Measurements from ENCODE around the gene TMEM120B.
"Not testable (repeated sequence)": the region's sequence is repeated elsewhere in the genome, so short reads cannot be mapped to it uniquely, and the experiment has no call there.

The TMEM120B gene

GRCh38 chr12:121751749-121752351 is 39.3 kb downstream of the TMEM120B start:
- no peaks in the 10 kb centered on the region for H3K36me3 ChIP-seq (ENCODE audit: control insufficient read depth, insufficient read depth, low read length)
- H3K4me1 ChIP-seq (ENCODE audit: control insufficient read depth, insufficient read depth, low read length, poor library complexity, severe bottlenecking) = peaks cover 10% of the 10 kb centered on the region
- no peak for DNase-seq
- H3K9me3 ChIP-seq (ENCODE audit: control insufficient read depth, low read length) = no peaks in the 10 kb centered on the region
- H3K27me3 ChIP-seq (replicated peaks; ENCODE audit: control insufficient read depth, insufficient read depth, low read length, poor library complexity, severe bottlenecking) = no peaks in the 10 kb centered on the region
- no peak overlapping the region for H3K4me3 ChIP-seq (ENCODE audit: insufficient read depth, low read depth, low read length, poor library complexity, severe bottlenecking)
- no peak overlapping the region for H3K27ac ChIP-seq (ENCODE audit: insufficient read depth, low read length, poor library complexity, severe bottlenecking)

- Histone ChIP-seq H3K4me1 (ENCODE audit: control insufficient read depth, insufficient read depth, low read length, poor library complexity, severe bottlenecking) (peaks cover 12% of the 10 kb centered on the region), H3K36me3 (ENCODE audit: control insufficient read depth, insufficient read depth, low read length) (no peaks in the 10 kb centered on the region), H3K4me3 (ENCODE audit: insufficient read depth, low read depth, low read length, poor library complexity, severe bottlenecking) (no peak overlapping the region), H3K27ac (ENCODE audit: insufficient read depth, low read length, poor library complexity, severe bottlenecking) (no peak overlapping the region), H3K27me3 (replicated peaks; ENCODE audit: control insufficient read depth, insufficient read depth, low read length, poor library complexity, severe bottlenecking) (no peaks in the 10 kb centered on the region), H3K9me3 (ENCODE audit: control insufficient read depth, low read length) (no peaks in the 10 kb centered on the region)
- no peak for DNase-seq
These were observed 41.3 kb downstream of the TMEM120B start for GRCh38 chr12:121753844-121754264.

- Histone ChIP-seq H3K27me3 (replicated peaks; ENCODE audit: control insufficient read depth, insufficient read depth, low read length, poor library complexity, severe bottlenecking) (no peaks in the 10 kb centered on the region), H3K4me1 (ENCODE audit: control insufficient read depth, insufficient read depth, low read length, poor library complexity, severe bottlenecking) (peaks cover 12% of the 10 kb centered on the region), H3K27ac (ENCODE audit: insufficient read depth, low read length, poor library complexity, severe bottlenecking) (no peak overlapping the region), H3K9me3 (ENCODE audit: control insufficient read depth, low read length) (no peaks in the 10 kb centered on the region), H3K4me3 (ENCODE audit: insufficient read depth, low read depth, low read length, poor library complexity, severe bottlenecking) (no peak overlapping the region), H3K36me3 (ENCODE audit: control insufficient read depth, insufficient read depth, low read length) (no peaks in the 10 kb centered on the region)
- no peak for DNase-seq
These were observed 42.3 kb downstream of the TMEM120B start for GRCh38 chr12:121754836-121755235.

GRCh38 chr12:121755591-121755990 is 43.0 kb downstream of the TMEM120B start:
- H3K27me3 ChIP-seq (replicated peaks; ENCODE audit: control insufficient read depth, insufficient read depth, low read length, poor library complexity, severe bottlenecking) = no peaks in the 10 kb centered on the region
- peaks cover 6% of the 10 kb centered on the region for H3K4me1 ChIP-seq (ENCODE audit: control insufficient read depth, insufficient read depth, low read length, poor library complexity, severe bottlenecking)
- H3K4me3 ChIP-seq (ENCODE audit: insufficient read depth, low read depth, low read length, poor library complexity, severe bottlenecking) = no peak overlapping the region
- DNase-seq = no peak
- no peaks in the 10 kb centered on the region for H3K36me3 ChIP-seq (ENCODE audit: control insufficient read depth, insufficient read depth, low read length)
- no peaks in the 10 kb centered on the region for H3K9me3 ChIP-seq (ENCODE audit: control insufficient read depth, low read length)
- H3K27ac ChIP-seq (ENCODE audit: insufficient read depth, low read length, poor library complexity, severe bottlenecking) = no peak overlapping the region

- not testable (repeated sequence) for H3K9me3 ChIP-seq (ENCODE audit: control insufficient read depth, low read length); H3K27me3 ChIP-seq (replicated peaks; ENCODE audit: control insufficient read depth, insufficient read depth, low read length, poor library complexity, severe bottlenecking); DNase-seq; H3K36me3 ChIP-seq (ENCODE audit: control insufficient read depth, insufficient read depth, low read length); H3K4me3 ChIP-seq (ENCODE audit: insufficient read depth, low read depth, low read length, poor library complexity, severe bottlenecking); H3K27ac ChIP-seq (ENCODE audit: insufficient read depth, low read length, poor library complexity, severe bottlenecking); H3K4me1 ChIP-seq (ENCODE audit: control insufficient read depth, insufficient read depth, low read length, poor library complexity, severe bottlenecking)
These were observed 46.0 kb downstream of the TMEM120B start for GRCh38 chr12:121758536-121758935.

GRCh38 chr12:121762269-121762668 is 49.7 kb downstream of the TMEM120B start:
- DNase-seq = no peak
- H3K36me3 ChIP-seq (ENCODE audit: control insufficient read depth, insufficient read depth, low read length) = no peaks in the 10 kb centered on the region
- no peak overlapping the region for H3K27ac ChIP-seq (ENCODE audit: insufficient read depth, low read length, poor library complexity, severe bottlenecking)
- no peaks in the 10 kb centered on the region for H3K4me1 ChIP-seq (ENCODE audit: control insufficient read depth, insufficient read depth, low read length, poor library complexity, severe bottlenecking)
- no peaks in the 10 kb centered on the region for H3K9me3 ChIP-seq (ENCODE audit: control insufficient read depth, low read length)
- no peak overlapping the region for H3K4me3 ChIP-seq (ENCODE audit: insufficient read depth, low read depth, low read length, poor library complexity, severe bottlenecking)
- H3K27me3 ChIP-seq (replicated peaks; ENCODE audit: control insufficient read depth, insufficient read depth, low read length, poor library complexity, severe bottlenecking) = no peaks in the 10 kb centered on the region

DNA sequence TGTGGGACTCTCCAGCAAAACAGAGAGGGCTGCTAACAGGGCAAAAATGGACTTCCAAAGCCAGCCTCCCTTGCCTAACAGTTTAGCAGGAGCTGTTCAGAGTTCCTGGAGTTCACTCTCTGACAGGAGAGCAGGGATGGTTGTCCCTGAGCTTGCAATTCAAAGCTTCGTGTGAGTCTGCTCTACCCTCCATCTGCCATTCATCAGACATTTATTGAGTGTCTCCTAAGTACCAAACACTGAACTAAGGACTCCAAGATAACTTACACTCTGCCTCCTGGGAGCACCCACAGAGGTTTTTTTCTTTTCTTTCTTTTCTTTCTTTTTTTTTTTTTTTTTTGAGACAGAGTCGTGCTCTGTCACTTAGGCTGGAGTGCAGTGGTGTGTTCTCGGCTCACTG is 52.3 kb downstream of the TMEM120B start:
- Histone ChIP-seq H3K27me3 (replicated peaks; ENCODE audit: control insufficient read depth, insufficient read depth, low read length, poor library complexity, severe bottlenecking) (no peaks in the 10 kb centered on the region), H3K4me1 (ENCODE audit: control insufficient read depth, insufficient read depth, low read length, poor library complexity, severe bottlenecking) (no peaks in the 10 kb centered on the region), H3K9me3 (ENCODE audit: control insufficient read depth, low read length) (no peaks in the 10 kb centered on the region), H3K4me3 (ENCODE audit: insufficient read depth, low read depth, low read length, poor library complexity, severe bottlenecking) (no peak overlapping the region), H3K27ac (ENCODE audit: insufficient read depth, low read length, poor library complexity, severe bottlenecking) (no peak overlapping the region), H3K36me3 (ENCODE audit: control insufficient read depth, insufficient read depth, low read length) (no peaks in the 10 kb centered on the region)
- no peak for DNase-seq

DNA sequence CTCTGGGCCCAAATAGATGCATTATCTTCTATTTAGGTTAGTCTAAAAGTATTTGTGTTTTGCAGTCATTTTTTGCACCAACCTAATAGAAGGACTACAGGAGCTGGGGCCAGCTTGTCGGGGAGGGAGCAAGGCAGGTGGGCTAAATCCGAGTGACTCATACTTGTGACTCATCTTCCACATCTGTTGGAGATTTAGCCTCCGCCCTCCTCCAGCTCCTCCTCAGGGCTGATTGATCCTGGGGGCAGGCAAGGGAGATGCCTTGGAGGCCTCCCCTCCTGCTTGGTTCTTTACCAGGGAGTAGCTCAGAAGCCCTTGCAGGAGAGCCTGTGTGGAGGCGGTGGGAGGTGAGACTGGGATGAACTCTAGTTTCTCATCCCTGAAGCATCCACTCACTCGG is 53.0 kb downstream of the TMEM120B start:
- H3K27me3 ChIP-seq (replicated peaks; ENCODE audit: control insufficient read depth, insufficient read depth, low read length, poor library complexity, severe bottlenecking) = no peaks in the 10 kb centered on the region
- DNase-seq = no peak
- H3K27ac ChIP-seq (ENCODE audit: insufficient read depth, low read length, poor library complexity, severe bottlenecking) = no peak overlapping the region
- no peaks in the 10 kb centered on the region for H3K9me3 ChIP-seq (ENCODE audit: control insufficient read depth, low read length)
- H3K36me3 ChIP-seq (ENCODE audit: control insufficient read depth, insufficient read depth, low read length) = no peaks in the 10 kb centered on the region
- H3K4me1 ChIP-seq (ENCODE audit: control insufficient read depth, insufficient read depth, low read length, poor library complexity, severe bottlenecking) = no peaks in the 10 kb centered on the region
- H3K4me3 ChIP-seq (ENCODE audit: insufficient read depth, low read depth, low read length, poor library complexity, severe bottlenecking) = no peak overlapping the region

- no peak overlapping the region for H3K4me3 ChIP-seq (ENCODE audit: insufficient read depth, low read depth, low read length, poor library complexity, severe bottlenecking)
- no peaks in the 10 kb centered on the region for H3K4me1 ChIP-seq (ENCODE audit: control insufficient read depth, insufficient read depth, low read length, poor library complexity, severe bottlenecking)
- no peak for DNase-seq
- H3K27ac ChIP-seq (ENCODE audit: insufficient read depth, low read length, poor library complexity, severe bottlenecking) = no peak overlapping the region
- H3K36me3 ChIP-seq (ENCODE audit: control insufficient read depth, insufficient read depth, low read length) = no peaks in the 10 kb centered on the region
- H3K9me3 ChIP-seq (ENCODE audit: control insufficient read depth, low read length) = no peaks in the 10 kb centered on the region
- H3K27me3 ChIP-seq (replicated peaks; ENCODE audit: control insufficient read depth, insufficient read depth, low read length, poor library complexity, severe bottlenecking) = no peaks in the 10 kb centered on the region
These were observed 53.9 kb downstream of the TMEM120B start for GRCh38 chr12:121766290-121767039.

- Histone ChIP-seq H3K4me1 (ENCODE audit: control insufficient read depth, insufficient read depth, low read length, poor library complexity, severe bottlenecking) (no peaks in the 10 kb centered on the region), H3K9me3 (ENCODE audit: control insufficient read depth, low read length) (no peaks in the 10 kb centered on the region), H3K27me3 (replicated peaks; ENCODE audit: control insufficient read depth, insufficient read depth, low read length, poor library complexity, severe bottlenecking) (no peaks in the 10 kb centered on the region), H3K4me3 (ENCODE audit: insufficient read depth, low read depth, low read length, poor library complexity, severe bottlenecking) (no peak overlapping the region), H3K27ac (ENCODE audit: insufficient read depth, low read length, poor library complexity, severe bottlenecking) (no peak overlapping the region), H3K36me3 (ENCODE audit: control insufficient read depth, insufficient read depth, low read length) (no peaks in the 10 kb centered on the region)
- no peak for DNase-seq
These were observed 55.0 kb downstream of the TMEM120B start for GRCh38 chr12:121767525-121768016.
